Peyer's patch (tissue), 4 donors: ENCODE data around the gene ITPR1. TPM values are rescaled to one million over a fixed set of nuclear protein-coding genes. Genes with fewer than 3 reads are reported as not detected.

ENCODE experiments used
- DNase-seq, 3 donors: peaks; one replicate each; pipeline ENCODE4 v3.0.0-alpha.2; 2017 to 2019
- H3K27ac ChIP-seq, 4 donors: fragments of 200-600 bp; sonication (generic); one replicate each; pipeline ENCODE4 v1.5.1; 2016 to 2019
- H3K27me3 ChIP-seq, 2 donors: fragments of 200-600 bp; sonication (generic); one replicate each; pipeline ENCODE4 v1.5.1; 2019
- H3K36me3 ChIP-seq, 3 donors: fragments of 200-600 bp; sonication (generic); one replicate each; pipeline ENCODE4 v1.5.1; 2016 to 2019
- H3K4me1 ChIP-seq, 4 donors: fragments of 200-600 bp; sonication (generic); one replicate each; pipeline ENCODE4 v1.5.1; 2016 to 2019
- H3K4me3 ChIP-seq, 4 donors: fragments of 200-600 bp; sonication (generic); 1 replicate in 3 of 4; 2 replicates in 1 of 4; pipeline ENCODE4 v1.5.1; 2016 to 2019; ENCODE audit warnings: mild to moderate bottlenecking in 1 of 4
- H3K9me3 ChIP-seq, 4 donors: fragments of 200-600 bp; sonication (generic); one replicate each; pipeline ENCODE4 v1.5.1; 2016 to 2019; ENCODE audit warnings: mild to moderate bottlenecking in 1 of 4
- CTCF ChIP-seq, 6 experiments: fragments of 450-650 bp in 4 of 6; fragments of 200-600 bp in 2 of 6; sonication (generic) in 1 of 6; IDR thresholded peaks; one replicate each; pipeline ENCODE4 v1.5.1; 2017 to 2019; ENCODE audit warnings: antibody characterized with exemption in 6 of 6, mild to moderate bottlenecking in 3 of 6, moderate library complexity in 1 of 6
- POLR2A ChIP-seq, 2 donors: fragments of 450-650 bp; IDR thresholded peaks; one replicate each; pipeline ENCODE4 v1.5.1; 2017; ENCODE audit warnings: antibody characterized with exemption in 2 of 2, mild to moderate bottlenecking in 2 of 2, moderate library complexity in 2 of 2
- total RNA-seq, 4 donors: library from RNA; depleted of rRNA; stranded (reverse); fragments of >200 nt; gene quantifications; one replicate each; pipeline ENCODE4 v1.1.0, GENCODE V29; 2016

The ITPR1 gene
- total RNA-seq, 4 donors from 2014 or later = 13.3 to 142 (median 22.7) TPM

- no peaks in the 10 kb centered on the region for H3K27me3 ChIP-seq
- H3K4me1 ChIP-seq = peaks cover 0 to 3% (median 0%) of the 10 kb centered on the region in 4 donors
- H3K36me3 ChIP-seq = no peaks in the 10 kb centered on the region
- H3K27ac ChIP-seq = no peak overlapping the region
- H3K9me3 ChIP-seq = no peaks in the 10 kb centered on the region
- TF ChIP-seq POLR2A (IDR thresholded peaks at IDR 0.05) (no peak), CTCF (IDR thresholded peaks at IDR 0.05) (no peak)
- H3K4me3 ChIP-seq = no peak overlapping the region
- DNase-seq = no peak
These were observed 272.1 kb downstream of the ITPR1 start for GRCh38 chr3:4765212-4765611.

GRCh38 chr3:4766263-4766662, 273.1 kb downstream of the ITPR1 start:
- DNase-seq = no peak
- Histone ChIP-seq H3K4me3 (no peak overlapping the region), H3K9me3 (no peaks in the 10 kb centered on the region), H3K27ac (no peak overlapping the region), H3K27me3 (no peaks in the 10 kb centered on the region), H3K36me3 (no peaks in the 10 kb centered on the region), H3K4me1 (peaks cover 0 to 6% (median 2%) of the 10 kb centered on the region in 4 donors)
- no peak for TF ChIP-seq POLR2A (IDR thresholded peaks at IDR 0.05)
- TF ChIP-seq CTCF (IDR thresholded peaks at IDR 0.05) = no peak

- H3K4me1 ChIP-seq = peaks cover 0 to 10% (median 4%) of the 10 kb centered on the region in 4 donors
- no peak overlapping the region for H3K27ac ChIP-seq
- TF ChIP-seq POLR2A (IDR thresholded peaks at IDR 0.05) = no peak
- TF ChIP-seq CTCF (IDR thresholded peaks at IDR 0.05) = no peak
- DNase-seq = no peak
- H3K9me3 ChIP-seq = no peaks in the 10 kb centered on the region
- no peaks in the 10 kb centered on the region for H3K27me3 ChIP-seq
- H3K4me3 ChIP-seq = no peak overlapping the region
- H3K36me3 ChIP-seq = no peaks in the 10 kb centered on the region
These were observed 273.8 kb downstream of the ITPR1 start for GRCh38 chr3:4766716-4767499.

- DNase-seq = no peak
- Histone ChIP-seq H3K4me1 (peaks cover 0 to 21% (median 5%) of the 10 kb centered on the region in 4 donors), H3K9me3 (no peaks in the 10 kb centered on the region), H3K27me3 (no peaks in the 10 kb centered on the region), H3K4me3 (no peak overlapping the region), H3K27ac (no peak overlapping the region), H3K36me3 (no peaks in the 10 kb centered on the region)
- TF ChIP-seq CTCF (IDR thresholded peaks at IDR 0.05) = no peak
- no peak for TF ChIP-seq POLR2A (IDR thresholded peaks at IDR 0.05)
These were observed 274.9 kb downstream of the ITPR1 start for GRCh38 chr3:4768021-4768420.

GRCh38 chr3:4768521-4768920, 275.4 kb downstream of the ITPR1 start:
- Histone ChIP-seq H3K27ac (no peak overlapping the region), H3K9me3 (no peaks in the 10 kb centered on the region), H3K27me3 (no peaks in the 10 kb centered on the region), H3K4me3 (no peak overlapping the region), H3K4me1 (peaks cover 0 to 24% (median 5%) of the 10 kb centered on the region in 4 donors), H3K36me3 (no peaks in the 10 kb centered on the region)
- no peak for TF ChIP-seq CTCF (IDR thresholded peaks at IDR 0.05)
- TF ChIP-seq POLR2A (IDR thresholded peaks at IDR 0.05) = no peak
- DNase-seq = no peak
